ENCODE results near the gene DCAF11.

Gene DCAF11

DNA sequence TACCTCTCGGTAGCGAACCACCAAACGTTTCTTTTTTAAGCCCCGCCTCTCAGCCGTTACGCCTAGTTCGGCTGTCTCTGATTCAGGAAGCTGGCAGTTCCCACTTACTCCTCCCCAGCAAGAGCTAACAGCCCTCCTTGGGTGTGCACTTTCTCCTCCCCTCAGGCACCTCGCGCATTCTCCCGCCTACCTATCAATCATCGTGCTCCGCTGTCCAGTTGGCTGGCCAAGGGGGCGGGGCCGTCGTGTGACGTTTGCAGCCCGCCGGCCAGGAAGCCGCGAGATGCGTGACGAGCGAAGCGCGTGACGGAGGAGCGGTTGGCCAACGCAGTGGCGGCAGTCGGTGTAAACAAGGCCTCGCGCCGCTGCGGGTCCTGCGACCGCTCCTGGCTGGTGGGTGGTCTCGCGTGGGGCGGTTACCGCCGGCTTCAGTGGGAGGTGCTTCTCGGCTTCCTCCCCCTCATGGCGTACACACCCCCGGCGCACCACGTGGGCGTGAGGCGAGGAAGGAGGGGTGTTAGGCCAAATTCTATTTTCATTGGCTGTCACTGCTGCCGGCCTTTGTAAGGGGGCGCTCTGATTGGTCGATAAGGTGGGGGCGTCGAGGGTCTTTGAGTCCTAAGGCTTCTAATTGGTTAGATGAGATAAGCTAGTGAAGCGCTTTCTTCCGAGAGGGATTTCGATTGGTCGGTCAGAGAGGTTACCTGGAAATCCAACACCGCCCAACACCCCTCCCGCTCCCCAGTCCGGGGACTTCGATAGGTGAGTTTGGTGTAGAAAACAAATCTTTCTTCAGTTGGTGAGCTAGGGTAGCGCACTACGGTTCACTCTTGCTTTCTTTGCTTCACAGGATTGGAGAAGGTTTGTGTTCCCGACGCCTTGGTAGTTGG is at the start of gene DCAF11, which contains the start of gene NRL:
DCAF11 (plus strand) TSS at position 246 of the 890 bp plus-strand sequence. CDS start 818 bp downstream, outside the sequence.
NRL (minus strand) TSS at position 418 of the 890 bp plus-strand sequence. CDS start 32,101 bp downstream, outside the sequence.
- peak; percentile 100 for DNase-seq

DNA sequence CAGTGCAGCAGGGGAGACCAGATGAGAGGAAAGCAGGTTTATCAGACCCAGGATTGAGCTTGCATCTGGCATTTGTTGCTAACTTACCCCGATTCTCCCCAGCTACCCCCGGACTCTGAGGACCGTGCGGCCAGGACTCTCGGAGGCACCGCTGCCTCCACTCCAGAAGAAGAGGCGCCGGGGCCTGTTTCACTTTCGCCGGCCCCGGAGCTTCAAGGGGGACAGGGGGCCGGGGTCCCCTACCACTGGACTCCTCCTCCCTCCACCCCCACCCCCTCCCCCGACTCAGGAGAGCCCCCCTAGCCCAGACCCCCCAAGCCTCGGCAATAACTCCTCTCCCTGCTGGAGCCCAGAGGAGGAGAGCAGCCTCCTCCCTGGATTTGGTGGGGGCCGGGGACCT is 49.7 kb upstream of the DCAF11 start:
- DNase-seq = no peak

DNA sequence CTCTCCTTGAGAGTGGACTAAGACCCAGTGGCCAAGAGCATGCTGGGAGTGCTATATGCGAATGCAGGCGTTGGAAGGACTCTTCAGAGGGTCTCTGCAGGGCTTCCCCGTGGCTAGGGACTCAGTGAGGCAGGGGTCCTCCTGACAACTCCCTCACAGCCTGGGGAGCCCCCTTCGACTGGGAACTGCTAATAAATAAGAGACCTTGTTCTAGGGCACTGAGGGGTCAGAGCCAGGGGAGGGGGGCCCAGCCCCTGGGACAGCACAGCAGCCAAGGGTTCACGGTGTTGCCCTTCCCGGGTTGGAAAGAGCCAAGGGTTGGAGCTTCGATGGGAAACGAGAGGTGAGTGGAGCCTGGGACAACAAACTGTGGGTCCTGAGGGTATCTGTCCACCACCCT is 49.2 kb upstream of the DCAF11 start:
- no peak for DNase-seq

DNA sequence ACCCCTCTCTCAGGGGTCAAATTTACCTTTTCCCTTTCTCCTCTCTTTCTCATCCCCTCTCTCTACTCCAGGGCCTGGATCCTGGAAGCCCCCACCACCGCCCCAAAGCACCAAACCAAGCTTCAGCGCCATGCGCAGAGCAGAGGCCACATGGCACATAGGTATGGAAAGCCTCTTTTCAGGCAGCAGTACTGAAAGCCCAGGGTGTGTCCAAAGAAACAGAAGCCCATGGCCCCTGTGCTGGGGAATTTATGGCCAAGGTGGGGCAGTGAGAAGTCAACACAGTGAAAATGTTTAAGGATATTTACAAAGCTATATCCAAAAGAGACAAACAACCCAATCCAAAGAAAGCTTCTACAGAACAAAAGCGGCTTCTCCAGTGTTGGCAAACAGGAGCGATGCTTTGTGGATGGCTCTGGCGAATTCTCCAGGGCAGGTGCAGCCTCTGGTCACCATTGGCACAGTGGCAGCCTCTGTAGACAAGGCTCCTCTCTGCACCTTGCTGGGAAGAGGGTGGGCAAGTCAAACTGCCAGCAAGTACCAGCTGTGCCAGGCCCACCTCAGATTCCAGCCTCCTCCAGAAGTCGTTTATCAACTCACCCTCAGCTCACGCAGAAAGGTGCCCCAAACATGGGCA is 48.0 kb upstream of the DCAF11 start:
- DNase-seq = no peak

DNA sequence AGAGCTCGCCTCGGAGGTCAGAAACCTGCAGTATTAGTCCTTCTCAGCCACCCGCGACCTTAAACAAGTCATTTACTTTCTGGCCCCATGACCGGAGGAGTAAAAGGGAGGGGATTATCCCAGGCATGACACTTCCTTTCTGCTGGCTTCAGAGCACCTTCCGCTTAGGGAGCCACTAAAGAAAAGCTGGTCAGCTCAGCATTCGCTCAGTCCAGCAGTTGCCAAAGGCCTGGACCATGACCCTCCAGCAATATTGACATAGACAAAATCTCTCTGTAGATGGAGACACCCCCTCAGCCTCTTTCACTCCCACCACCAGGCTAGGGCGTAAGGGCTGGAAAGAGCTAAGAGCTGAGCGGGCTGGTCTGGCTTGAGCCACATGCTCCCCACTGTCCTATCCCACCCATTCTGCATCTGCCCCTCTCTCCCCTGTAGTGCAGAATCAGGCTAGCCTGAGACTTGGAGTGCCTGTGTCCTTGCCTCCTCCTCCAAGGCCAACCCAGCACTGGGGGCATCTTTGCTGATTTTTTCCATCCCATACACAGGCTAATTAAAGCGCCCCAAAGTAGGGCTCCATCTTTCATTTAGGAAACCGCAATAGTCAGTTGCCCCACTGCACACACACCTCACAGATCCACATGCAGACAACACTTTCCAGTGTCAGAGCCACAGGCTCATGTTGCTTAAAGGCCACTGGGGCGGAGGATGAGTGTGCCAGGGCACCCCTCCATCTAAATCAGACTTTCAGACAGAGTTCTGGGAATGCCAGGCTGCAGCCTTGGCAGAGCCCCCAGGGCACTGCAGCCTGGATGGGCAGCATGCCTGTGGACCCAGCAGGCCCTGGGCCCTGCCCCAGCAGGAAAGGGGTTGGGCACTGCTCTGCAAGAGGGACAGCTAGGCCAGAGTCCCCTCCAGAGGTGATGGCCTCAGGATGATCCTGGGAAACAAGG is 47.2 kb upstream of the DCAF11 start:
- no peak for DNase-seq

DNA sequence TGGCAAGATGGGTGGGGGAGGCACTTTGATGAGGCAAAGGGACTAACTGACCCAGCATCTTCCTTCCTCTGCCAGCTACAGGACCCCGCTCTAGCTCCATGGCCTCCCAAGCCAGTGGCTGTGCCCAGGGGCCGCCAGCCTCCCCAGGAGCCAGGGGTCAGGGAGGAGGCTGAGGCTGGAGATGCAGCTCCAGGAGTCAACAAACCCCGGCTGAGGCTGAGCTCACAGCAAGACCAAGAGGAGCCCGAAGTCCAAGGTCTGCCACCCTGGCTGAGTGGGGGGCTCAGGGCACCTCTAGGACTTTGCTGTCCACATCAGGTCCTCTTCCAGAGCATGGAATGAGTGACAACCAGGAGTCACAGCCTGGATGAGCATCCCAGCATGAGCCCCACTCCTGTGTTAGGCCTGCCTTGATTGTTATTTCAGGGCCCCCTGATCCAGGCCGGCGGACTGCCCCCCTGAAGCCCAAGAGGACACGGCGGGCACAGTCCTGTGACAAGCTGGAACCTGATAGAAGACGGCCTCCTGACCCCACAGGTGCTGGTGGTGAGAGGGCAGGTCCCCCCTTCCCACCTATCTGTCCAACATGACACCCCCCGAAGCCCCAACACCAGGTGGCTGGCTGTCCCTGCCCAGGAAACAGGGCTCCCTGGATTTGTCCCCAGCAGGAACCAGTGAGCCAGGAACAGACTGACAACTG is 45.7 kb upstream of the DCAF11 start:
- no peak for DNase-seq

DNA sequence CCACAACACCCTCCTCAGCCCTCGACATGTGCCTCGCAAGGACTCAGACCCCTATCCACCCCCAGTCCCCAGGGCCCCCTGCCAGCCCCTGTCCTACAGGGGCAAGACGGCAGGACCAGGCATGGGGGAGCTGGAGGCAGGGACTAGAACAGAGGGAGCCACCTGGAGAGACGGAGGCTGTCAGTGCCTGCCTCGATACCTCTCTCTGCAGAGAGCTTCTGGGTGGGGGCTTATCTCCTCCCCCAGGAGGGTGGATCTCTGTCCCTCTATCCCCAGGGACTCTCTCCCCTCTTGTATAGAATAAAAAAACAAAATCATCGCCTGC is 45.2 kb upstream of the DCAF11 start:
- DNase-seq = no peak

DNA sequence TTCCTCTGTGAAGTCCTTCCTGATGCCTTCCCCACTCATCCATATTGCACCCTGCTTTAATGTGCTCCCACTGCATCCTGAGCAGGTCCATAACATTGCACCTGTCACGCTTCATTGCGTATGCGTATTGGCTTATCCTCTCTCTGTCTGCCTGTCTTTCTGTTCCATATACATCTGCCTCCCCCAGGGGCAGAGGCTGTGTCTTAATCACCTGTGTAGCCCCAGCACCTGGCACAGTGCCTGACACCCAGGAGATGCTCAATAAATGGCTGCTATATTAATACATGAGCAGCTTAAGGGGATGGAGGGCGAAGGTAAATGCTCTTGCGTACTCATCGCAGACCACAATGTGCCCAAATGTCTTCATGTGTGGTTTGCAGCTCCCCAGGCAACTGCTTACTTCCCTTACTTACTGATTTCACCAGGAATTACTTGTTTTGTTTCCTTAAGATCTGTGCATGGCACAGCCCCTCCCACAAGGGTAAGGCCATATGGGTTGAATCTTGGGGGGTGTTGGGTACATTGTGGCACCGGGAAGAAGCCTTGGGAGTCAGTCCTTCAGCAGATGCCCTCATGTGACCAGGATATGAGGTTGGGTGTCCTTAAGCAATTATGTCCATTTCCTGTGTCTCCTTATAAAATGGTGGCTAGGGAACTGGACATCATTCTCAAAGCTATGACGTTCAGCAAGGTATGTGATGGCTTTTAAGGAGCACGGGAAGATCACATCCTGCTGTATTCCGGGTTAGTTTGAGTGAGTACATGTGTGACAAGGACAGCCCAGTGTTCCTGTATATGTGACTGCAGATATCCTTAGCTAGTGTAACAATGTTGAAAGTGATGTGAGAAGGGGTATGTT is 44.1 kb upstream of the DCAF11 start:
- DNase-seq = peak; percentile 95

DNA sequence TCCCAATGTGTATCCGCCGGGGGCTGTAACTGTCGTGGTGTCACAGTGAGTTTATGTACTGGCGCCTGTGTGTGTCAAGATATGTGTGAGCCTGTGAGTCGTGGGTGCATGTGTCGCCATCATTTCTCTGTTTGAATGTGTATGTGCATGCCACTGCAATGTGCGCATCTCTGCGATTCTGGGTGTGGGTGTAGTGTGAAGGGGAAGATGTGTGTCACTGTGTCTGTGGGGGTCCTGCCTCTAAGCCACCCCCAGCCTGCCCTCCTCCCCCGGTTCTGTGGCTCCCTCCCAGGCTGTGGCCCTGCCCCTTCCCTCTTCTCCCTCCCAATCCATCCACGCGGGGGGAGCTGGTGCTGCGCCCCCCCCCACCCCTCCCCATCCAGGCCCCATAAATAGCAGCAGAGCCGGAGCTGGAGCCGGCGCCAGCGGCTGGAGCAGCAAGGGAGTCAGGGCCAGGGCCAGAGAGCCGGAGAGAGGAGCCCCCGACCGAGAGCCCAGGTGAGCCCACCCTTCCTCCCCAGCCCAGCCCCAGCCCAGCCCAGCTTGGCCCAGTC is 43.4 kb upstream of the DCAF11 start, which contains the start of gene CPNE6:
CPNE6 (plus strand) TSS at position 419 of the 554 bp plus-strand sequence. CDS start 1,375 bp downstream, outside the sequence.
- DNase-seq = no peak

DNA sequence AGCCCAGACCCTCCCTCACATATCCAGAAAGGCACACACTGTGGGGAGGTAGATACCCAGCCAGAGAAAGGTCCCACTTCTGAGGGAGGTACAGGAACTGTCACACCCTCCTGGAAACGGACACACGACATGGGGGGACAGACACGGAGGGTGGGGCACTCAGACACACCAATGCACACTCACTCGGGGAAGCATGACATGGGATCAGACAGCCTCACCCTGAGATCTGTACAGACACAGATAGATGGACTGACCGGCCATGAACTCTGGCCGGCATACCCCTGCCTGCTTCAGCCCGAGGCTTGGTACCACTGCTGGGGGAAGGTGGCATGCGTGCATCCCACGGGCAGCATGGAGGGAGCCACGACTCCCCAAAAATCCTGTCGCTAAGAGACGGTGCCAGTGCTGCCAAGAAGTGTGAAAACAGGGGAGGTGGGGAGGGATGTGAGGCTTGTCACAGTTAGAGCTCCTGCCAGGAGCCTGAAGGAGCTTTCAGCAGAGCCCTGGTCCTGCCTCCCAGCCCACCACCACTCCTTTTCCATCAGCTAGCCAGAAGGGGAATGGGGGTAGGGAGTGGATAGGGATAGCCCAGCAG is 42.6 kb upstream of the DCAF11 start:
- DNase-seq = no peak

DNA sequence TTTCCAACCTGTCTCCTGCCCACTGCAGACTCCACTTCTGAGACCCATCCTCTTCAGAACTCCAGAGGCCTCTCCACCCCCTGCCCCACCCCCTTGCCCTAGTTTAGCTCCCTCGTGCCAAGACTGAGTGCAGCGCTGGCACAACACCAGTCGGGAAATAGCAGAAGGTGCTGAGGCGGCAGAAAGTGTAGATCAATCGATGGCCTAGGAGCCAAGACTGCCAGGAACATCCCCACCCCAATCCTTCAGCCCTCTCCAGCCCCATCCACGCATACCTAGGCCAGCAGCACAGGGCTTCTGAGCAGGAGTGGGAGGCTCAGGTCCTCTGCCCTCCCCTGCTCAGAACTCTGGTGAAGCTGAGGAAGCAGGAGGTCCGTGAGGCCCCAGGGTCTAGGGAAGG is 42.1 kb upstream of the DCAF11 start:
- no peak for DNase-seq

DNA sequence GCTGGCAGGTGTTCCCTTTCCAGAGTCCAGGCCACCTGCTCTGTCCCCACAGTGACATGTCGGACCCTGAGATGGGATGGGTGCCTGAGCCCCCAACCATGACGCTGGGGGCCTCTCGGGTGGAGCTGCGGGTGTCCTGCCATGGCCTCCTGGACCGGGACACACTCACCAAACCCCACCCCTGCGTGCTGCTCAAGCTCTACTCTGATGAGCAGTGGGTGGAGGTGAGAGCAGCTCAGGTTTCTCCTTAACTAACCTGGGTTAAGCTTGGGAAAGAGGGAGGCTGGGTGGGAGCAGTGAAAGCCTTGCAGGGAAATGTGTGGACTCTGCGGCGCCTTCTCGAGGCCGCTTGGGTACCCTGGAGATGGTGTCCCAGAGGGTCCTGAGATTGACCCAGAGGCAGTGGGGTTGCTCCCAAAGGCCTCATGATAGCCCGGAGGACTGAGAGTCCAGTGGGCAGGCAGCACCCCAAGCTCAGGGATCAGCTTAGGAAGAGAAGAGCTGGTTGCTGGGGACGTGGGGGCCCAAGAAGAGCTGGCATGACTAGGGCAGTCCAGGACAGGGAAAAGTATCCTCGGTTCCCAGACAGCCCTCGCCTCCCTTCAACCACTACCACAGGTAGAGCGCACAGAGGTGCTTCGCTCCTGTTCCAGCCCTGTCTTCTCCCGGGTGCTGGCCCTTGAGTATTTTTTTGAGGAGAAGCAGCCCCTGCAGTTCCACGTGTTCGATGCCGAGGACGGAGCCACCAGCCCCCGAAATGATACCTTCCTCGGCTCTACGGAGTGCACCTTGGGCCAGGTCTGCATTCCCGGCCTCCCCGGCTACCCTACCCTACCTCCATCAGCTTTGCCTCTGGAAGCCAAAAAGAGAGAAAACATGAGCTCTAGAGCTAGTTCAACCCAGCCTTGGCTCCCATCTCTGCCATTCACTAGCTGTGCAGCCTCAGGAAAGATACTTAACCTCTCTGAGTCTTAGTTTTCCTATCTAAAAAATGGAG is 41.4 kb upstream of the DCAF11 start:
- no peak for DNase-seq

DNA sequence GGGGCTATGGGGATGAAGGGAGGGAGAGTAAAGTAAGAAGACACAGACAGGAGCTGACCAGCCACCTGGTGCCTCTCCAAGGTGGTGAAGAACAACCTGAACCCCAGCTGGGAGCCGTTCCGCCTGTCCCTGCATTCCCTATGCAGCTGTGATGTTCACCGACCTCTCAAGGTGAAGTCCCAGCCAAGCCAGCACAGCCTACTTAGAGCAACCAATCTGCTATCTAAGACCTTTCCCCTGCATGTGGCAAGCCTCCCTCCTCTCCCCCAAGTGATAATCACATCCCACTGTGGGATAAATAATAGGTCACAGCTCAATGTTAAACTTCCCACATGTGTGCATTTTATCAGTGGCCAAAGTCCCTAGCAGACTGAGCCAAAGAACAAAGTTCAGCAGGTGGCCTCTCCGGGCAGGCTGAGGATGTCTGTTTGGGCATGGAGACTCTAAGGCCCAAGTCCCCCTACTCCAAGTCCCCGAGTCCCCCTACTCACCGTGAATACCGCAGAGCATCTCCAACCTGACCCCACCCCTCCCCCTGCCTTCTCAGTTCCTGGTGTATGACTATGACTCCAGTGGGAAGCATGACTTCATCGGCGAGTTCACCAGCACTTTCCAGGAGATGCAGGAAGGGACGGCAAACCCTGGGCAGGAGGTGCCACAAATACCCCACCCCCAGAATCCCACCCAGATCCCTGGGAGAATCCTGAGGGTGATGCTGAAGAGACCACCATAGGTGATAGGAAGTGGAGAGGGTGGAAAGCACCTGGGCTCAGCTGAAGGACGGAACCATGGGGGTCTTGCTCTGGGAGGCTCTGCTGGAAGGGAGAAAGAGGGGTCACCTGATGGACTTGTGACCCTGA is 39.7 kb upstream of the DCAF11 start:
- DNase-seq = peak; percentile 53

DNA sequence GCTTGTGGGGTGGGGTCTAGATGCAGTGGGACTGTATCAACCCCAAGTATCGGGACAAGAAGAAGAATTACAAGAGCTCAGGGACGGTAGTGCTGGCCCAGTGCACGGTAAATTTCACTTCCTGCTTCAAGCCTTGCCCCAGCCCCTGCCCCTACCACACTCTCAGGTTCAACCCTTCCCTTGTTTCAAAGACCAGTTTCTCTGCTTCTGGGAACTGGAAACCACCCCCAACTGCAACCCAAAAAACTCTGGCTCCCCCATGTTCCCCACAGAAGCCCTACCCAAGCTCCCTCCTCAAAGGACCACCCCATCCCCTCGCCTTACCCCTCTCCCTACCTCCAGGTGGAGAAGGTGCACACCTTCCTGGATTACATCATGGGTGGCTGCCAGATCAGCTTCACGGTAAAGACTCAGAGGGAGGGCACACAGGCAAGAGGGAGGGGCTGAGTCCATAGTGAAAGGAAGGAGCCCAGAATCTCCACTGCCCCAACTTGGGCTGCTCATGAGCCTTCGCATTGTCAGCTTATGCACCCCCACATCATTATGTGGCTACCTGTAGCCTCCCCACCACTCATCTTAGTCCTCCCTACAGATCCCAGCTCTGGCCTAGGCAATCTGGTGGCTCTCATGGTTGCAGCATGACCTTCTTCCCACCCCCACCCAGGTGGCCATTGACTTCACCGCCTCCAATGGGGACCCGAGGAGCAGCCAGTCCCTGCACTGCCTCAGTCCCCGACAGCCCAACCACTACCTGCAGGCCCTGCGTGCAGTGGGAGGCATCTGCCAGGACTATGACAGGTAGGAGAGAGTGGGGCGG is 38.9 kb upstream of the DCAF11 start:
- DNase-seq = peak; percentile 68

DNA sequence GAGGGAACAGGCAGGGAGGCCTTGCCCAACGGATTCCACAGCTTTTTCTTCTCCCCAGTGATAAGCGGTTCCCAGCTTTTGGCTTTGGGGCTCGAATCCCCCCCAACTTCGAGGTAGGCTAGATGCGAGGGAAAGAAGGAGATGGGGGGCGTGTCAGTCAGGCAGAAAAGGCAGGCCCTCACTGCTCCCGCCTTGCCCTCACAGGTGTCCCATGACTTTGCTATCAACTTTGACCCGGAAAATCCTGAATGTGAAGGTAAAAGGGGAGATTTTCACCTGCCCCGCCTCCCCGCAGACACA is 38.3 kb upstream of the DCAF11 start:
- no peak for DNase-seq

DNA sequence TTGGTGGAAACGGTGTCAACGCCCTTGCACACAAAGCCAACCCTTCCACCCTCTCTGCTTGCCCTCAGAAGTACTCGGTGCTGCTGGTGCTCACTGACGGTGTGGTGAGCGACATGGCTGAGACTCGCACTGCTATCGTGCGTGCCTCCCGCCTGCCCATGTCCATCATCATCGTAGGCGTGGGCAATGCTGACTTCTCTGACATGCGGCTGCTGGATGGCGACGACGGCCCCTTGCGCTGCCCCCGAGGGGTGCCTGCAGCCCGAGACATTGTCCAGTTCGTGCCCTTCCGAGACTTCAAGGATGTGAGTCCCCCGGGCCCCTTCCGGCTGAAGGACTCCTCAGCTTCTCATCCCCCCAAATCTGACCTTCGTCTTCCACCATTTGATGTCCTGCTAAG is 37.5 kb upstream of the DCAF11 start:
- no peak for DNase-seq

DNA sequence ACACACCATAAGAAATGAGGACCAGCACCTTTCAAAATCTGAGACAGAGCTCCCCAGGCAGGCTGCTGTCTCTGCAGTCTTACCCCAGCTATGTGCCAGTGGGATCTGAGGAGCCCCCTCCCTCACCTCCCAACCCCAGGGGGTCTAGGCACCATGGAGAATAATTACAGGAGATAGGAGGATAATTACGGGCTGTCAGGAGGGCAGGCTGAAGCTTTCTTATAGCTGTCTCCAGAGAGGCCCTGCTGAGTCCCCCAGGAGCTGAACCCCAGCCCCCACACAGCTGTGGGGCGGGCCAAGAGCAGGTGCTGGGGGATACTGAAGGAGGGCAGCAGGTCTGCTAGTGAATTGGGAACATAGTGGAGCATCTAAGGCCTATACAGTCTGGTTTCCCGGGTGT is 36.4 kb upstream of the DCAF11 start:
- peak; percentile 99 for DNase-seq

All from NCI-H69 (cell line).